ENCODE measurements around the gene CTNND1.

DNA sequence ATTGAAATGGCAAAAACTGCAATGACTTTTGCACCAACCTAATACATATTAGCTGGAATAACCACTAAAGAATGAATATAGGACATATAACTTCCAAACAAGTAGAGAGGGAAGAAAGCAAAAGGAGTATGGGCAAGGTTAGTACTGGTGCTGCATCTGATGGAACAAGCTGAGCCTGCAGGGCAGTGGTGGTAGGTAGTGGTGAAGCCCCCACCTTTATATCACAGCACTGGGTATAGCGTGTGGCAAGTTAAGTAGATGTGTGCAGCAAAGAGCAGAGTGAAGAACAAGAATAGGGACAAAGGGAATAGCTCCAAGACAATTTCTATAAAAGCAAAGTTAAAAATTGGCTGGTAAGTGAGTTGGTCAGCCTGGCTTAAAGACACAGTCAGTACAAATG lies 62.3 kb downstream of the CTNND1 start:
- TF ChIP-seq, protein P1, sequence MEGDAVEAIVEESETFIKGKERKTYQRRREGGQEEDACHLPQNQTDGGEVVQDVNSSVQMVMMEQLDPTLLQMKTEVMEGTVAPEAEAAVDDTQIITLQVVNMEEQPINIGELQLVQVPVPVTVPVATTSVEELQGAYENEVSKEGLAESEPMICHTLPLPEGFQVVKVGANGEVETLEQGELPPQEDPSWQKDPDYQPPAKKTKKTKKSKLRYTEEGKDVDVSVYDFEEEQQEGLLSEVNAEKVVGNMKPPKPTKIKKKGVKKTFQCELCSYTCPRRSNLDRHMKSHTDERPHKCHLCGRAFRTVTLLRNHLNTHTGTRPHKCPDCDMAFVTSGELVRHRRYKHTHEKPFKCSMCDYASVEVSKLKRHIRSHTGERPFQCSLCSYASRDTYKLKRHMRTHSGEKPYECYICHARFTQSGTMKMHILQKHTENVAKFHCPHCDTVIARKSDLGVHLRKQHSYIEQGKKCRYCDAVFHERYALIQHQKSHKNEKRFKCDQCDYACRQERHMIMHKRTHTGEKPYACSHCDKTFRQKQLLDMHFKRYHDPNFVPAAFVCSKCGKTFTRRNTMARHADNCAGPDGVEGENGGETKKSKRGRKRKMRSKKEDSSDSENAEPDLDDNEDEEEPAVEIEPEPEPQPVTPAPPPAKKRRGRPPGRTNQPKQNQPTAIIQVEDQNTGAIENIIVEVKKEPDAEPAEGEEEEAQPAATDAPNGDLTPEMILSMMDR (conservative IDR thresholded peaks at IDR 0.05; ENCODE audit: low read depth, low read length): no peak
- TF ChIP-seq EZH2 (IDR thresholded peaks at IDR 0.05; ENCODE audit: borderline replicate concordance, low read depth, low read length, poor library complexity, severe bottlenecking): no peak
